ENCODE data around the gene AGAP3. TPM values are rescaled to one million over a fixed set of nuclear protein-coding genes. Genes with fewer than 3 reads are reported as not detected.
A peak's percentile ranks its signal among the peaks of the same experiment; 100 is the strongest.

Gene AGAP3
- total and polyA plus RNA-seq, 2 donors from 2014 or later, result 35.8 to 64.4 TPM

DNA sequence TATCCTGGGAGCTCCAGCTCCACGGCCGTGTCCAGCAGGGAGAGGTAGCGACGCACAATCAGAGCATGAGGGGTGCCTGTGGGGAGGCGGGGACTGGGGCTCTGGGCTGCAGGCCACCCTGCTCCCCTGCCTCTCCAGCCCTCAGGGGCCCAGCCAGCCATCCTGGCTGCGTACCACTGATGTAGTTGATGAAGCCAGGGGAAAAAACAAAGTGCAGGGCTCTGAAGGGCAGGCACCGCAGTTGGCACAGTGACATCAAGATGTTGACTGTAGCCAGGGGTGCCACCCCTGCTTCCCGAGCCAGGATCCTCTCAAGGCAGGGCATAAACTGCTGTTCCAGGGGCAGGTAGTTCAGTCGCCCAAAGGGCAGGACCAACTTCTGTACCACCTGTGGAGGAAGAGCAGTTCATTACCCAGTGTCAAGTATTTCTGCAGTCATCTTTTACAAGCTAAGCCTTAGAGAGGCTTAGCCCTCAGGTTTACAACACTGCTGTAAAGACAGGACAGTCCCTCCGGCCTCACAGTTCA, 8.5 kb upstream of the AGAP3 start:
- Histone ChIP-seq H3K4me1 (ENCODE audit: control insufficient read depth in 2 of 3, insufficient read depth in 2 of 3, low read depth in 1 of 3, low read length in 3 of 3) (peaks cover 0 to 37% (median 6%) of the 10 kb centered on the region in 3 donors), H3K27ac (ENCODE audit: low read depth in 2 of 2, low read length in 2 of 2) (no peak overlapping the region), H3K36me3 (ENCODE audit: control insufficient read depth in 2 of 3, insufficient read depth in 3 of 3, low read length in 3 of 3) (peaks cover 2 to 13% (median 13%) of the 10 kb centered on the region in 3 donors), H3K9ac (ENCODE audit: low read length in 3 of 3) (peak overlapping the region in 1 of 3 donors; percentile 19), H3K9me3 (ENCODE audit: control insufficient read depth in 2 of 3, insufficient read depth in 1 of 3, low read length in 3 of 3) (no peaks in the 10 kb centered on the region), H3K4me3 (ENCODE audit: low read length in 3 of 3) (no peak overlapping the region), H3K27me3 (ENCODE audit: control insufficient read depth, insufficient read depth, low read length) (no peaks in the 10 kb centered on the region)
- DNase-seq (peak in 1 of 5 donors; percentile 74), FAIRE-seq (no peak)
- TF ChIP-seq CTCF (IDR thresholded peaks at IDR 0.05; ENCODE audit: borderline replicate concordance, extremely low read depth, insufficient read depth), result no peak
- intact Hi-C loops (cut with DNase I), result no loop called here

DNA sequence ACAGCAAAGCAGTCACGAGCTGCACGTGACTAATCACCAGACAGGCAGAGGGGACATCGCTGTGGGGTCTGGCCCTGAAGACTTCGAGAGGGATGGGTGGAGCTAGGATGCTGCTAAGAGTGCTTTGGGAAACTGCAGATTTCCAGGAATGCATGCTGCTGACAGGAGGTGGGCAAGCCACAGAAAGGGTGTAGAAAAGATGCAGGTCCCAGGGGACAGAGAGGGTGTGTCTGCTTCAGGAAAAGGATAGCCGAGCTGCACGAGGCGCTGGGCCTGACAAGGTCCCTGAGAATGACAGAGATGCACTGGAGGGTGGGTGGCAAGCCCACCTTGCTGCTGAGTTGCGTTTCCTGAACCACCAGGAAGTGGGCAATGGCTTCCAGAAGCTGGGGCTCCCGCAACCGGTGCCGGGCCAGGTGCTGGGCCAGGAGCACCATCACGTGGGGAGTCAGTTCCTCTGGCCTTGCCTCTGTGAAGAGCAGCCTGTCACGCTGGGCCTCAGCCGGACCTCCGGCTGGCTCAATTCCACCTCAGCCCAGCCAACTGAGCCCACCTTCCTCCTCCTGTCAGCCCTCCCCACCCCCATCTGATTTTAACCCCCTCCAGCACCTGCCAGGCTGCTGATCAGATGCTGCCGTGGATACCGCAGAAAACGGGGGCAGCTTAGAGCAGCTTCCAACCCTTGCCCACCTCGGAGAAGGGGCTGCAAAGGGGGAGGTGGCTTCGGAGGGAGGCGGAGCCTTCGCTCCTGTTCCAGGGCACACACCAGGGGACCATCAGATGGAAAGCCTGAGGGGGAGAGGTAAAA, 7.8 kb upstream of the AGAP3 start:
- Histone ChIP-seq H3K4me3 (ENCODE audit: low read length in 3 of 3) (no peak overlapping the region), H3K36me3 (ENCODE audit: control insufficient read depth in 2 of 3, insufficient read depth in 3 of 3, low read length in 3 of 3) (peaks cover 2 to 13% (median 13%) of the 10 kb centered on the region in 3 donors), H3K4me1 (ENCODE audit: control insufficient read depth in 2 of 3, insufficient read depth in 2 of 3, low read depth in 1 of 3, low read length in 3 of 3) (peaks cover 0 to 37% (median 6%) of the 10 kb centered on the region in 3 donors), H3K9ac (ENCODE audit: low read length in 3 of 3) (peak overlapping the region in 1 of 3 donors; percentile 19), H3K27me3 (ENCODE audit: control insufficient read depth, insufficient read depth, low read length) (no peaks in the 10 kb centered on the region), H3K9me3 (ENCODE audit: control insufficient read depth in 2 of 3, insufficient read depth in 1 of 3, low read length in 3 of 3) (no peaks in the 10 kb centered on the region), H3K27ac (ENCODE audit: low read depth in 2 of 2, low read length in 2 of 2) (no peak overlapping the region)
- TF ChIP-seq CTCF (IDR thresholded peaks at IDR 0.05; ENCODE audit: borderline replicate concordance, extremely low read depth, insufficient read depth), result no peak
- DNase-seq (peak in 2 of 5 donors; percentile 56 to 70), FAIRE-seq (no peak)
- intact Hi-C loops (cut with DNase I), result no loop called here

DNA sequence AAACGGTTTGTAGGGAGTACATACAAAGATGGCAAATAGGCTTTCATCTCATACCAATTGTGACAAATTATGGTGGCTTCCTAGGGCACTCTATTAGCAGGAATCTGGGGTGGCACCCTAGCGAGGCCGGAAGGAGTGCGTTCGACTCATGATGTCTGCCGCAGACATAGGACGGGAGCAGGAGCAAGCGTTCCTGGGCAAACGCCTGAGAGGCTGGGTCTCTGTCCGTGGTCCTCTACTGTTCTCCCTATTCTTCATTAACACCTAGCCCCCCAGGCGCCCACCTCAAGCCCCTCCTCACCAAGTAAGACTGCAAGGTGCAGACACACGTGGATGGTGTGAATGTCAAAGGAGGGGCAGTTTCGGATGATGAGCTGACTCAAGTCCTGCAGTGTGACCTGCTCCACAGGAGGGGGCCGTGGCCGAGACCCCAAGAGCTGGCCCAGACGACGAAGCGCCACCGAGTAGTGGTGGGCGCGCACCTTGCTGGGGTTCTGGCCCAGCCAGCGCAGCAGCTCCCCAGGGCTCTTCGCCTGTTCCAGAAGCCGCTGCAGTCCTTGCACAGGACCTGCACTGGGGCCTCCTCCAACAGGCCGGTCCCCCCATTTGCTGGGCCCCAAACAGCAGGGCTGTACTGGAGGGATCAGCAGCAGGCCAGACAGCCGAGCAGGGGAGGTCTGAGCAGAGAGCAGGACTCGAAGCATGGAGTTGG, 6.9 kb upstream of the AGAP3 start:
- intact Hi-C loops (cut with DNase I), result no loop called here
- peak overlapping the region in 2 of 3 donors; percentile 89 to 91 for H3K4me3 ChIP-seq (ENCODE audit: low read length in 3 of 3)
- no peak for TF ChIP-seq CTCF (IDR thresholded peaks at IDR 0.05; ENCODE audit: borderline replicate concordance, extremely low read depth, insufficient read depth)
- DNase-seq (peak in 2 of 5 donors; percentile 61 to 70), FAIRE-seq (no peak)
- H3K4me1 ChIP-seq (ENCODE audit: control insufficient read depth in 2 of 3, insufficient read depth in 2 of 3, low read depth in 1 of 3, low read length in 3 of 3), result peaks cover 0 to 40% (median 6%) of the 10 kb centered on the region in 3 donors
- no peak overlapping the region for H3K27ac ChIP-seq (ENCODE audit: low read depth in 2 of 2, low read length in 2 of 2)
- peaks cover 2 to 12% (median 9%) of the 10 kb centered on the region in 3 donors for H3K36me3 ChIP-seq (ENCODE audit: control insufficient read depth in 2 of 3, insufficient read depth in 3 of 3, low read length in 3 of 3)
- no peaks in the 10 kb centered on the region for H3K9me3 ChIP-seq (ENCODE audit: control insufficient read depth in 2 of 3, insufficient read depth in 1 of 3, low read length in 3 of 3)
- H3K27me3 ChIP-seq (ENCODE audit: control insufficient read depth, insufficient read depth, low read length), result no peaks in the 10 kb centered on the region
- peak overlapping the region in 1 of 3 donors; percentile 61 for H3K9ac ChIP-seq (ENCODE audit: low read length in 3 of 3)
